SJSA1 (cell line): ENCODE data around the gene NUTM1. TPM values are rescaled to one million over a fixed set of nuclear protein-coding genes. Genes with fewer than 3 reads are reported as not detected.

Source experiments
- DNase-seq, 2 experiments: peaks; one replicate each; pipeline ENCODE4 v3.0.0-alpha.2; 2015 to 2020; ENCODE audit warnings: low spot score in 2 of 2, low read depth in 1 of 2
- H3K27ac ChIP-seq: fragments of 250-450 bp; sonication (Bioruptor Pico); 2 replicates; pipeline ENCODE4 v1.5.1; 2020; ENCODE audit warnings: mild to moderate bottlenecking, moderate library complexity
- H3K27me3 ChIP-seq: fragments of 250-450 bp; sonication (Bioruptor Pico); replicated peaks from 2 replicates; pipeline ENCODE4 v1.5.1; 2020; ENCODE audit warnings: mild to moderate bottlenecking, moderate library complexity
- H3K36me3 ChIP-seq: fragments of 250-450 bp; sonication (Bioruptor Pico); 2 replicates; pipeline ENCODE4 v1.5.1; 2020; ENCODE audit warnings: mild to moderate bottlenecking
- H3K4me1 ChIP-seq: fragments of 250-450 bp; sonication (Bioruptor Pico); replicated peaks from 2 replicates; pipeline ENCODE4 v1.6.1; 2021; ENCODE audit warnings: mild to moderate bottlenecking
- H3K4me3 ChIP-seq: fragments of 250-450 bp; sonication (Bioruptor Pico); 2 replicates; pipeline ENCODE4 v1.5.1; 2020; ENCODE audit warnings: mild to moderate bottlenecking
- H3K9me3 ChIP-seq: fragments of 250-450 bp; sonication (Bioruptor Pico); replicated peaks from 2 replicates; pipeline ENCODE4 v1.5.1; 2020; ENCODE audit warnings: mild to moderate bottlenecking
- total RNA-seq: library from RNA; depleted of rRNA; stranded (reverse); fragments of >200 nt; shearing (Covaris generic); gene quantifications from 2 replicates; pipeline ENCODE4 v1.2.3, GENCODE V29; 2014; rRNA removed

NUTM1 gene, protein sequence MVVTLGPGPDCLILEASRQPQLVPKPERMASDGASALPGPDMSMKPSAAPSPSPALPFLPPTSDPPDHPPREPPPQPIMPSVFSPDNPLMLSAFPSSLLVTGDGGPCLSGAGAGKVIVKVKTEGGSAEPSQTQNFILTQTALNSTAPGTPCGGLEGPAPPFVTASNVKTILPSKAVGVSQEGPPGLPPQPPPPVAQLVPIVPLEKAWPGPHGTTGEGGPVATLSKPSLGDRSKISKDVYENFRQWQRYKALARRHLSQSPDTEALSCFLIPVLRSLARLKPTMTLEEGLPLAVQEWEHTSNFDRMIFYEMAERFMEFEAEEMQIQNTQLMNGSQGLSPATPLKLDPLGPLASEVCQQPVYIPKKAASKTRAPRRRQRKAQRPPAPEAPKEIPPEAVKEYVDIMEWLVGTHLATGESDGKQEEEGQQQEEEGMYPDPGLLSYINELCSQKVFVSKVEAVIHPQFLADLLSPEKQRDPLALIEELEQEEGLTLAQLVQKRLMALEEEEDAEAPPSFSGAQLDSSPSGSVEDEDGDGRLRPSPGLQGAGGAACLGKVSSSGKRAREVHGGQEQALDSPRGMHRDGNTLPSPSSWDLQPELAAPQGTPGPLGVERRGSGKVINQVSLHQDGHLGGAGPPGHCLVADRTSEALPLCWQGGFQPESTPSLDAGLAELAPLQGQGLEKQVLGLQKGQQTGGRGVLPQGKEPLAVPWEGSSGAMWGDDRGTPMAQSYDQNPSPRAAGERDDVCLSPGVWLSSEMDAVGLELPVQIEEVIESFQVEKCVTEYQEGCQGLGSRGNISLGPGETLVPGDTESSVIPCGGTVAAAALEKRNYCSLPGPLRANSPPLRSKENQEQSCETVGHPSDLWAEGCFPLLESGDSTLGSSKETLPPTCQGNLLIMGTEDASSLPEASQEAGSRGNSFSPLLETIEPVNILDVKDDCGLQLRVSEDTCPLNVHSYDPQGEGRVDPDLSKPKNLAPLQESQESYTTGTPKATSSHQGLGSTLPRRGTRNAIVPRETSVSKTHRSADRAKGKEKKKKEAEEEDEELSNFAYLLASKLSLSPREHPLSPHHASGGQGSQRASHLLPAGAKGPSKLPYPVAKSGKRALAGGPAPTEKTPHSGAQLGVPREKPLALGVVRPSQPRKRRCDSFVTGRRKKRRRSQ
- total RNA-seq = not detected in 2 replicates

DNA sequence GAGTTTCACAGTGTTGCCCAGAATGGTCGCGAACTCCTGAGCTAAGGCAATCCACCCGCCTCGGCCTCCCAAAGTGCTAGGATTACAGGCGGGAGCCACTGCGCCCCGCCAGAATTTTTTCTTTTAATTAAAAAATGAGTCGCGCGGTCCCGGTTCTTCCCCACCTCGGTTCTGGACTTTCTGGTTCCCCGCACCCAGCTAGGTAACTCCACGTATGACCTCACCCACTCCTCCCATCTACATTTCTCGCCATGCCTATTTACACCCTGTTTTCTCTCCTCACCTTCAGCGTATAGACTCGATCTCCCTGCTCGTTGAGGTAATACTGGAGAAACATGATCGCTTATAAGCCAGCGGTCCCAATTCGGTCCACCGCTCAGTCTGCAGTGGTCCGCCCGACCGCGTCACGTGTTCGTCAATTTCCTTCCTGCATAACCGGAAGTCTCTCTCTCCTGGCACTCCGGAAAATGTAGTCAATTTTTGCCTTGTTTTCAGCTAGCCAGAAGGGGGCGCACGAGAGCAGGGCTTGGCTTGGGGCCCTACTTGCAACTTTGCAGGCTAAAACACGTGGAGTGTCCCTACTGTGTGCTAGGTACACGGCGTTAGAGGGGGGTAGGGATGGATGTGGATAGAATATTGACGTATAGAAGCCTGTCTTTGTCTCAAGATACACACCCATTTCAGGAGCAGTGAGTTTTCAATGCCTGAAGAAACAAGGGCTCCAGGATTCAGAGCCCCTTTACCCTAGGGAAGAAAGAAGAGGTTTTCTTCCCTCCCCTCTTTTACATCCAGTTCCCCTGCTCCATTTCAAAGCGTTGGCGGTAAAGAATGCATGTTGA lies at the start of gene NUTM1, which contains the start of gene NOP10:
NUTM1 (plus strand) TSS at position 579 of the 839 bp plus-strand sequence. CDS start 382 bp downstream, outside the sequence.
NOP10 (minus strand) TSS at position 400 of the 839 bp plus-strand sequence; CDS start at position 337, 63 bp downstream.
- H3K27me3 ChIP-seq = no peaks in the 10 kb centered on the region
- peak within 1 kb of the TSS; percentile 55 for H3K4me3 ChIP-seq
- H3K9me3 ChIP-seq = no peaks in the 10 kb centered on the region
- peak within 1 kb of the TSS; percentile 47 for H3K27ac ChIP-seq
- H3K4me1 ChIP-seq = no peaks in the 10 kb centered on the region; the same call in 1 of the 2 replicates
- peaks cover 24% of the 10 kb centered on the region for H3K36me3 ChIP-seq
- DNase-seq = peak; percentile 88 to 89

DNA sequence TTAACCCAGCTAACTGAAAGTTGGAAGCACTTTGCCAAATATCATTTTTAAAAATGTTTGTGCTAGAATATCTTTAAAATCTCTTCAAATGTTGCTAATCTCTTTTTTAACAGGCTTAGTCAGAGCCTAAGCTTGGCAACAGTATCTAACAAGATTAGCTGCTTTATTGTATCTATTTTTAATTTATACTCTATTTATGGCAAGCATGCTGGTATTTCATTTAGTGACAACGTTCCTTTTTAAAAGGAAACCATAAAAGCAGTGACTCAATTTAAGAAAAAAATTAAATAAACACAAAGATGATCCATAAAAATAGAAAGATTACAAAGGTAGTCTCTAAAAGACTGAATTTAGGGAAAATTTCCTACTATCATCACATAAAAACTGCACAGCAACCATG lies 46.1 kb upstream of the NUTM1 start:
- Histone ChIP-seq H3K27ac (no peak overlapping the region), H3K27me3 (no peaks in the 10 kb centered on the region), H3K4me1 (no peaks in the 10 kb centered on the region), H3K9me3 (no peaks in the 10 kb centered on the region), H3K36me3 (no peaks in the 10 kb centered on the region), H3K4me3 (no peak overlapping the region)
- DNase-seq = no peak

DNA sequence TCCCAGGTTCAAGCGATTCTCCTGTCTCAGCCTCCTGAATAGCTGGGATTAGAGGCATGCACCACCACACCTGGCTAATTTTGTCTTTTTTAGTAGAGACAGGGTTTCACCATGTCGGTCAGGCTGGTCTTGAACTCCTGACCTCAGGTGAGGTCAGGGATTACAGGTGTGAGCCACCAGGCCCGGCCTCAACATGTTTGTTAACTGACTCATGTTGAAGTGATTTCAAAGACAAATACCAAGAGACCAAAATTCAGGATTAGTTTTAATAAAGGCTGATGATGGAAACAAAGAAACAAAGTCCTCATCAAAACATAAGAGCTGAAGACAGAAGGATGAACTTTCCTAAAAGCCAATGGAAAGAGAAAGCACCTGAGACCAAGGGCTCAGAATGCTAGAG lies 42.1 kb upstream of the NUTM1 start:
- Histone ChIP-seq H3K27ac (no peak overlapping the region), H3K27me3 (no peaks in the 10 kb centered on the region), H3K4me3 (no peak overlapping the region), H3K4me1 (peaks cover 6% of the 10 kb centered on the region), H3K36me3 (no peaks in the 10 kb centered on the region), H3K9me3 (no peaks in the 10 kb centered on the region)
- DNase-seq = no peak

DNA sequence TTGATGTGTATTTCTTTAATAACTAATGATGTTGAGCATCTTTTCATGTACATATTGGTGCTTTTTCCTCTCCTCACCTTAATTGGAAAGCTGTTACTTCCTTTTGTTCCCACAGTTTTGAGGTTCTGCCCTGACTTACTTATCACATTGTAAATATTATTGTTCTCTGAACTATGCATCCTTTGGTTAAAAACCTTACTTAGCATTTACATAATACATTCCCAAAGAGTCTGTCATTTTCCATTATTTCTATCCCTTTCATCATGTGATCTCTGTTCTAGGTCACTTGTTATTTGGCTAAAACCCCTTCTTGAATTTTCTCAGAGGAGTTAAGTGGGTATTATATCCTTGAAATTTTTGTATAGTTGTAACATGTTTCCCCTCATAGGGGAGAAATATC lies 38.5 kb upstream of the NUTM1 start:
- Histone ChIP-seq H3K27me3 (no peaks in the 10 kb centered on the region), H3K36me3 (no peaks in the 10 kb centered on the region), H3K9me3 (no peaks in the 10 kb centered on the region), H3K27ac (no peak overlapping the region), H3K4me1 (peaks cover 6% of the 10 kb centered on the region), H3K4me3 (no peak overlapping the region)
- DNase-seq = peak in 1 of 2 experiments; percentile 13

DNA sequence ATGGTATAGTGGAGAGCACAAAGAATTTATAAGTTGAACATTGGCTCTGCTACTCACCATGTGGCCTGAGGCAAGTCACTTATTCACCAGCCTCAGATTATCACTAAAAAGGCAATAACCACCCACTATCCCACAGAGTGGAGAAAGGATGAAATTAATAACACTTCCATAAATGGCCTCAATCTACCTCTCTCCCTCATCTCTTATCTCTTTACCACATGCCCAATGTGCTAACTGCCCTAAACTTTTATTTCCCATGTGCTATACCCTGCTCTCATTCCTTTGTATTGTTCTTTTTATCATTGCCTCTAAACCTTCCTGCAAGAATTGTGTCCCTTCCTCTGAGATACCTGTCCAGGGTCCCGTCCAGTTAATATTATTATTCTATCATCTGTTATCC lies 31.6 kb upstream of the NUTM1 start:
- no peaks in the 10 kb centered on the region for H3K4me1 ChIP-seq
- no peak overlapping the region for H3K4me3 ChIP-seq
- H3K36me3 ChIP-seq = no peaks in the 10 kb centered on the region
- no peaks in the 10 kb centered on the region for H3K9me3 ChIP-seq
- H3K27ac ChIP-seq = no peak overlapping the region
- no peak for DNase-seq
- H3K27me3 ChIP-seq = no peaks in the 10 kb centered on the region

DNA sequence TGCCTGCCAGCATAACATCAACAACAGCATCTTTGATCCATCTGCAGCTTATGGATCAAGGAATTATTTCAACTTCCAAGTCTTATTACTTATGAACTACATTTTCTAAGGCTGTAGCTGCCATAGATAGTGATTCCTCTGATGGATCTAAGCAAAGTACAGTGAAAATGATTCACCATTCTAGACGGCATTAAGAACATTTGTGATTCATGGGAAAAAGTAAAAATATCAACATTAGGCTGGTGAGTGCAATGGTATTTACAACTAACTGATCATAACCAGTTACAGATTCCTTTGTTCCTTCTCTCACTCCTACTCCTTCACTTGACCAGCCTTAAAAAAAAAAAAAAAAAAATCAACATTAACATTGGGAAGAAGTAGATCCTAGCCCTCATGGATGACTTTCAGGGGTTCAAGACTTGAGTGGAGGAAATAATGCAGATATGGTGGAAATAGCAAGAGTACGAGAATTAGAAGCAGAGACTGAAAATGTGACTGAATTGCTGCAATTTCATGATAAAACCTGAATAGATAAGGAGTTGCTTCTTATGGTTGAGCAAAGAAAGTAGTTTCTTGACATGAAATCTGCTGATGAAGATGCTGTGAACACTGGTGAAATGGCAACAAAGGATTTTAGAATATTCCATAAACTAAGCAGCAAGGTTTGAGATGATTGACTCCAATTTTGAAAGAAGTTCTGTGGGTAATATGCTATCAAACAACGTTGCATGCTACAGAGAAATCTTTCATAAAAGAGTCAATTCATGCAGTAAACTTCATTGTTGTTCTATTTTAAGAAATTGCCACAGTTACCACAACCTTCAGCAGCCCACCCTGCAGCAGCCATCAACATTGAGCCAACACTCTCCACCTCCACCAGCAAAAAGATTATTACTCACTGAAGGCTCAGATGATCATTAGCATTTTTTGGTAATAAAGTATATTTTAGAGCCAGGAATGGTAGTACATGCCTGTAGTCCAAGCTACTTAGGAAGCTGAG lies 28.3 kb upstream of the NUTM1 start:
- Histone ChIP-seq H3K27ac (no peak overlapping the region), H3K9me3 (no peaks in the 10 kb centered on the region), H3K4me3 (no peak overlapping the region), H3K36me3 (no peaks in the 10 kb centered on the region), H3K27me3 (no peaks in the 10 kb centered on the region), H3K4me1 (no peaks in the 10 kb centered on the region)
- DNase-seq = no peak

DNA sequence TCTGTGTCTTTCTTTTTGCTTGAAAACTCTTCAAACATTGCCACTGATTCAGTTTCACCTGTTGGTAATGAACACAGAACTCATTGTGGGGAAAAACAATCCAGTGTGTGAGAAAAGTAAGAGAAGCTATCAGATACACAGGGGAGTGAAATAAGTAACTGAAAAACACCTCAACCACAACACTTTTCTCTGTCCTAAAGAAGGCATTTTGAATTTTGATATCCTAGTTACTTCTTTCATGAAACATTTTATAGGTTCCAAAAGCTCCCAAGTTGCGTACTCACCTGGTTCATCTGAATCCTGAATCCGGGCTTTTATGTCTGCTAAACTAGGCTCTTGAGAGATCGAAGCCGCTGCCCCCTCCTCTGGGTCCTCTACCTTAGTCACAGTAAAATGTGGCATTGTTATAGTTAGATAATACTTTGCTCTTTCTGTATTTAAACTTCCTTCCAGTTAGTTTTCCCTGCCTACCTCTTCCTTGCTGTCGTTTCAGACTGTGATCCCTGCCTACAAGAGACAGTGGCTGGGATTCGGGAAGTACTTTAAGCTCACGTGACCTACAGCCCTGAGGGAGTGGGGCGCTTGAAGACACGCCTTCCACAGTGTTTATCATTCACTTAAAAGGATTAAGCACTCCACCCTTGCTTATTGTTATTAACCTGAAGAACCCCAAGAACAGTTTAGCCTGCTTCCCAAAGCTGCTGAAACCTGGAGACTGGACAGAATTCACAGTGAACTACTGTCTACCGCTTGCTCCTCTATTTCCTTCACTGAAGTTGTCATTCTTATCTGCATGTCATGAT lies 24.6 kb upstream of the NUTM1 start:
- DNase-seq = no peak
- Histone ChIP-seq H3K27ac (no peak overlapping the region), H3K27me3 (no peaks in the 10 kb centered on the region), H3K9me3 (no peaks in the 10 kb centered on the region), H3K4me1 (no peaks in the 10 kb centered on the region), H3K36me3 (no peaks in the 10 kb centered on the region), H3K4me3 (no peak overlapping the region)

DNA sequence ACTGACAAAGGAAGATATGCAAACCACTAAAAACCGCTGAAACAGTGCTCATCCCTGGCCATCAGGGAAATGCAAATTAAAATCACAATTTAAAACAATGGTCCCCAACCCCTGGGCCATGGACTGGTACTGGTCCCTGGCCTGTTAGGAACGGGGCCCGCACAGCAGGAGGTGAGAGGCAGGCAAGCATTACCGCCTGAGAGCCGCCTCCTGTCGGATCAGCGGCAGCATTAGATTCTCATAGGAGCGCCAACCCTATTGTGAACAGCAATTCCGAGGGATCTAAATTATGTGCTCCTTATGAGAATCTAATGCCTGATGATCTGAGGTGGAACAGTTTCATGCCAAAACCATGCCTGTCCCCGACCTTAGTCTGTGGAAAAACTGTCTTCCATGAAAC lies 19.9 kb upstream of the NUTM1 start:
- no peaks in the 10 kb centered on the region for H3K4me1 ChIP-seq
- H3K36me3 ChIP-seq = no peaks in the 10 kb centered on the region
- H3K27ac ChIP-seq = no peak overlapping the region
- DNase-seq = no peak
- no peak overlapping the region for H3K4me3 ChIP-seq
- no peaks in the 10 kb centered on the region for H3K27me3 ChIP-seq
- H3K9me3 ChIP-seq = no peaks in the 10 kb centered on the region

DNA sequence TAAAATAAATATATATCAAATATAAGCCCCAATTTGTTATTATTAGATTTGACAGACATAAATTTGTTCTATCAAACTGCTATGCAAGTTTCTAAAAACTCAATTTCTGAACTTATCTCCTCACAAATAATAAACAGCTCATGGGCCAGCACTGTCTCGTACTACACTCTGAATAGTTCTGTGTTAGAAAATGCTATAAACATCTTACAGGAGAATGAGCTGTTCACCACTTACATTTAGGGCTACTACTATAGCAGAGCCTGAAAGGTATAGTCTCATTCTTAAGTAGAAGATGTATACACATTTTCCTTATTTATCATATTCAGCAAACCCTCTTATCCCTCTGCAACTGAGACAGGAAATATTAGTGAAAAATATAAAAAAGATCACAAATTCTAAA lies 18.2 kb upstream of the NUTM1 start:
- Histone ChIP-seq H3K27me3 (no peaks in the 10 kb centered on the region), H3K36me3 (no peaks in the 10 kb centered on the region), H3K4me1 (no peaks in the 10 kb centered on the region), H3K4me3 (no peak overlapping the region), H3K9me3 (no peaks in the 10 kb centered on the region), H3K27ac (no peak overlapping the region)
- no peak for DNase-seq

DNA sequence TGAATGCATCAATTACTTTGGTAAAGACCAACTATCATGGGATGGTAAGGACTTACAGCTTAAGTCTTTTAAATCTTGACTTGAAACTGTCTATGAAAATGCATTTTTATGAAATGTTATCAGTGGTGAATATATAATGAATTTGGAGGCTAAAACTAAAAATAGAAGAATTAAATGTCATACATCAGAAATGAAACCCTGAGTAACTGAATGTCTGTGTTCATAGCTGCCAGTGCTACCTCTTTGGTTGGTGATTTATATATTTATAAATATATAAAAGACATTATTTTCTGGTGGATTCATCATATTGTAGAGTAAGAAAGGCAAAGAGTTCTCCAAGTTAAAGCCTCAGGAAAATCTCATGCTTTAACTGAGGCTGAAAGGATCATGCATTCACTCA lies 17.7 kb upstream of the NUTM1 start:
- DNase-seq = no peak
- Histone ChIP-seq H3K27ac (no peak overlapping the region), H3K9me3 (no peaks in the 10 kb centered on the region), H3K27me3 (no peaks in the 10 kb centered on the region), H3K4me1 (no peaks in the 10 kb centered on the region), H3K4me3 (no peak overlapping the region), H3K36me3 (no peaks in the 10 kb centered on the region)

DNA sequence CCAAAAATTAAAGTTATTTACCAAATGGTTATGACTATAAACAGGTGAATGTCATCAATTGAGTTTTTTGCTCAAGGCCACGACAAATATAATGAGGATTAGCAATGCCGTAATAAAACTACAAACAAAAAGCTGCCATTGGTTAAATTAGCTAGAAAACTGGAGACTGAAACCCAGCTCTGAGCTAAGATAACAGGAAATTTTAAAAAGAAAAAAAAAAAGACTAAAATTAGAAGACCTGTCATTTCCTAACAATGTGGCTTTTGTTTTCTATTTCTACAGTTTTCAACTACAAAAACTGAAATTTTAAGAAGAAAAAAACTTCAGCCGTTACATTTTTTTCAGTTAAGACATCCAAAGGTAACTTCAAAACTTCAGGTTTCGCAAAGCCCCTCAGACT lies 15.2 kb upstream of the NUTM1 start:
- no peak overlapping the region for H3K27ac ChIP-seq
- H3K9me3 ChIP-seq = no peaks in the 10 kb centered on the region
- no peak for DNase-seq
- H3K36me3 ChIP-seq = no peaks in the 10 kb centered on the region
- no peaks in the 10 kb centered on the region for H3K27me3 ChIP-seq
- H3K4me3 ChIP-seq = no peak overlapping the region
- H3K4me1 ChIP-seq = no peaks in the 10 kb centered on the region
